ENCODE measurements around the gene DNAJC16. TPM values are rescaled to one million over a fixed set of nuclear protein-coding genes. Genes with fewer than 3 reads are reported as not detected.
A peak's percentile ranks its signal among the peaks of the same experiment; 100 is the strongest.

The DNAJC16 gene
- total and polyA plus RNA-seq, 2 of the 13 experiments (the other 11 are each of a cell fraction or from before 2014, with no cell fraction given) = 11.4 to 15.4 TPM

- TF ChIP-seq NFIC (IDR thresholded peaks at IDR 0.05; ENCODE audit: low read length) (peak; percentile 46; the same call in 1 of the 2 replicates), AHDC1 (CRISPR knock-in tag; IDR thresholded peaks at IDR 0.05; ENCODE audit: borderline replicate concordance) (no peak; the same call in 1 of the 2 replicates), ZNF281 (CRISPR knock-in tag; IDR thresholded peaks at IDR 0.05; ENCODE audit: borderline replicate concordance) (no peak), TMF1 (CRISPR knock-in tag; IDR thresholded peaks at IDR 0.05; ENCODE audit: low read depth) (no peak), DMAP1 (CRISPR knock-in tag; IDR thresholded peaks at IDR 0.05) (no peak), ARID5B (CRISPR knock-in tag; IDR thresholded peaks at IDR 0.05) (peak; percentile 93), TBX3 (IDR thresholded peaks at IDR 0.05; ENCODE audit: borderline replicate concordance) (peak; percentile 58; the same call in 1 of the 2 replicates), TEAD3 (CRISPR knock-in tag; optimal IDR thresholded peaks at IDR 0.05; ENCODE audit: borderline replicate concordance) (peak; percentile 15), ZGPAT (CRISPR knock-in tag; IDR thresholded peaks at IDR 0.05) (peak; percentile 82), PHF21A (CRISPR knock-in tag; IDR thresholded peaks at IDR 0.05) (no peak)
These were observed 83.5 kb downstream of the DNAJC16 start (continued) for GRCh38 chr1:15610167-15610566.

Data from HepG2 (cell line).